ENCODE results near the gene RIPOR2. TPM values are rescaled to one million over a fixed set of nuclear protein-coding genes. Genes with fewer than 3 reads are reported as not detected.
A peak's percentile ranks its signal among the peaks of the same experiment; 100 is the strongest.

Gene RIPOR2
- total and polyA plus RNA-seq, 2 experiments from 2014 or later = 9.5 to 22.5 TPM

DNA sequence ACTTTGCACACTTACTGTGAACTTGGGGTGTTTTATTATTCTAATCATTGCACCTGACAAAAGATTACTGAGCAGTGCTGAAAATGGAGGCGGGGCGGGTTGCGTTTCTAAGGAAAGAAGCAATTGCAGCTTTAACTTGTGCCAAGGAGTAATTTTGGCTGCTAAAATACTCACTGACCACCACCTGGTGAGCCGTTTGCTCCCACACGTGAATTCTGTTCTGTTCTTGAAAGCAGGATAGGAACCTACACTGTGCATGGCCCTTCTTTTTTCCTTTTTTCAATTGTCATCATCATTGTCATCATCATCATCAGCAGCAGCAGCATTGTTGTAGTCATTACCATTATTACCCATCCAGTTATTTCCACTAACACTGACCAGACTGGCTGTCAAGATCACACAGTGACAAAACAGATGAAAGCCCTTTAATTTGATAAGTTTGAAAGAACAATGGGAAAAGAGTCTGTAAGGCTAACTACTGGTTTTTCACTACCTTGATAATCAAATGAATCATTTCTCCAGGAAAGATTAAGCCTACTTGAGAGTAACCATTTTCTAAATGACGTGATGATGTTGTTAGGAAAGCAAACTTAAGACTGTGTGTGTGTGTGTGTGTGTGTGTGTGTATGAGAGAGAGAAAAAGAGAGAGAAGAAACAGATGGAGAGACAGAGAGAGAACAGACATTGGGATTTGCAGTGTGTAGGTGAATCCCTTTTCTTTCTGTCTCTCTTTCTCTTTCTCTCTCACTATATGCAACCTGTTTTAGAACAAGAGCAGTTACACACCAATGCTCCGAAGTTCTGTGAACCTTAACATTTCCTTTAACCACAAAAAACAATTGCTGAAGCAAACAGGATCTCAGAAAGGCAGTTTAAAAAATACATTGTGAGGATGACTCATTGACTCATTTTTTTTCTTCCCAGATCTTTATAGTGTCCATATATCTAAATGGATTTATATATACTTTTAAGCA is 3.8 kb downstream of the RIPOR2 start (continued):
- no peak for TF ChIP-seq NANOG (IDR thresholded peaks at IDR 0.05; ENCODE audit: borderline replicate concordance)
- TF ChIP-seq, protein P1, sequence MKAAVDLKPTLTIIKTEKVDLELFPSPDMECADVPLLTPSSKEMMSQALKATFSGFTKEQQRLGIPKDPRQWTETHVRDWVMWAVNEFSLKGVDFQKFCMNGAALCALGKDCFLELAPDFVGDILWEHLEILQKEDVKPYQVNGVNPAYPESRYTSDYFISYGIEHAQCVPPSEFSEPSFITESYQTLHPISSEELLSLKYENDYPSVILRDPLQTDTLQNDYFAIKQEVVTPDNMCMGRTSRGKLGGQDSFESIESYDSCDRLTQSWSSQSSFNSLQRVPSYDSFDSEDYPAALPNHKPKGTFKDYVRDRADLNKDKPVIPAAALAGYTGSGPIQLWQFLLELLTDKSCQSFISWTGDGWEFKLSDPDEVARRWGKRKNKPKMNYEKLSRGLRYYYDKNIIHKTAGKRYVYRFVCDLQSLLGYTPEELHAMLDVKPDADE (IDR thresholded peaks at IDR 0.05) = no peak
- TF ChIP-seq JUNB (IDR thresholded peaks at IDR 0.05; ENCODE audit: unreplicated experiment) = no peak
- no peak for TF ChIP-seq EZH2 (IDR thresholded peaks at IDR 0.05; ENCODE audit: low read depth, unreplicated experiment)
- TF ChIP-seq CREB1 (CRISPR knock-in tag; IDR thresholded peaks at IDR 0.05; ENCODE audit: low read depth) = no peak
- TF ChIP-seq ZNF114 (CRISPR knock-in tag; IDR thresholded peaks at IDR 0.05) = no peak
- TF ChIP-seq ZNF331 (CRISPR knock-in tag; IDR thresholded peaks at IDR 0.05; ENCODE audit: low read depth) = no peak
- TF ChIP-seq STAT1 (IDR thresholded peaks at IDR 0.05; ENCODE audit: unreplicated experiment) = no peak
- TF ChIP-seq POLR2AphosphoS5 (IDR thresholded peaks at IDR 0.05; ENCODE audit: low read depth) = no peak
- TF ChIP-seq, protein P2, sequence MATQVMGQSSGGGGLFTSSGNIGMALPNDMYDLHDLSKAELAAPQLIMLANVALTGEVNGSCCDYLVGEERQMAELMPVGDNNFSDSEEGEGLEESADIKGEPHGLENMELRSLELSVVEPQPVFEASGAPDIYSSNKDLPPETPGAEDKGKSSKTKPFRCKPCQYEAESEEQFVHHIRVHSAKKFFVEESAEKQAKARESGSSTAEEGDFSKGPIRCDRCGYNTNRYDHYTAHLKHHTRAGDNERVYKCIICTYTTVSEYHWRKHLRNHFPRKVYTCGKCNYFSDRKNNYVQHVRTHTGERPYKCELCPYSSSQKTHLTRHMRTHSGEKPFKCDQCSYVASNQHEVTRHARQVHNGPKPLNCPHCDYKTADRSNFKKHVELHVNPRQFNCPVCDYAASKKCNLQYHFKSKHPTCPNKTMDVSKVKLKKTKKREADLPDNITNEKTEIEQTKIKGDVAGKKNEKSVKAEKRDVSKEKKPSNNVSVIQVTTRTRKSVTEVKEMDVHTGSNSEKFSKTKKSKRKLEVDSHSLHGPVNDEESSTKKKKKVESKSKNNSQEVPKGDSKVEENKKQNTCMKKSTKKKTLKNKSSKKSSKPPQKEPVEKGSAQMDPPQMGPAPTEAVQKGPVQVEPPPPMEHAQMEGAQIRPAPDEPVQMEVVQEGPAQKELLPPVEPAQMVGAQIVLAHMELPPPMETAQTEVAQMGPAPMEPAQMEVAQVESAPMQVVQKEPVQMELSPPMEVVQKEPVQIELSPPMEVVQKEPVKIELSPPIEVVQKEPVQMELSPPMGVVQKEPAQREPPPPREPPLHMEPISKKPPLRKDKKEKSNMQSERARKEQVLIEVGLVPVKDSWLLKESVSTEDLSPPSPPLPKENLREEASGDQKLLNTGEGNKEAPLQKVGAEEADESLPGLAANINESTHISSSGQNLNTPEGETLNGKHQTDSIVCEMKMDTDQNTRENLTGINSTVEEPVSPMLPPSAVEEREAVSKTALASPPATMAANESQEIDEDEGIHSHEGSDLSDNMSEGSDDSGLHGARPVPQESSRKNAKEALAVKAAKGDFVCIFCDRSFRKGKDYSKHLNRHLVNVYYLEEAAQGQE (IDR thresholded peaks at IDR 0.05; ENCODE audit: unreplicated experiment) = no peak

DNA sequence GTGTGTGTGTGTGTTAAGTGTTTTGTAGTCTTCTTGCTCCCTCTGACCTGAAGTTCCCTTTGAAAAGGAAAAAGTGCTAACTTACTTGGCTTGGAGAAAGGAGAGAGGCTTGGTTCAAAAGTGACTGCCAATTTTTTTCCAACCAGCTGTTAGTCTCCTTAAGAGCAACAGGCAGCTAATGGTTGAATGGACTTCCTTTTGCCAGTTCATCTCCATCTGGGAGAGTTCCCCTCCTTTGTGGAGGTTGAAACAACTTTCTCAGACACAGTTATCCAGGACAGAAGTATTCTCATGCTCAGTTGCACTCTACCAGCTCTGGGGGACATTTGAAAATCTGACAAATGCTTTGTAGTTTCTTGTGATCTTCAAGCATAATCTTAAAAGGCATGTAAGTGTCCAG is 4.5 kb downstream of the RIPOR2 start:
- Histone ChIP-seq H3K79me2 (replicated peaks; ENCODE audit: insufficient read depth) (peaks cover 45% of the 10 kb centered on the region), H3K27me3 (ENCODE audit: insufficient read depth) (no peaks in the 10 kb centered on the region), H3K4me1 (ENCODE audit: insufficient read depth) (peaks cover 59% of the 10 kb centered on the region), H4K20me1 (replicated peaks; ENCODE audit: insufficient read depth) (no peaks in the 10 kb centered on the region), H3K9me2 (ENCODE audit: insufficient read depth) (0 out of 2 replicates have a peak, but pooled peaks cover 6% of the 10 kb centered on the region), H3K27ac (ENCODE audit: low read depth) (peak overlapping the region; percentile 18; the same call in 1 of the 2 replicates), H3K36me3 (ENCODE audit: insufficient read depth) (no peaks in the 10 kb centered on the region), H2AFZ (no peak overlapping the region), H3K4me3 (no peak overlapping the region; the same call in 1 of the 2 replicates), H3F3A (replicated peaks; ENCODE audit: low read depth) (no peaks in the 10 kb centered on the region), H3K4me2 (peak overlapping the region; percentile 42)
- Mint-ChIP-seq H3K36me3 (ENCODE audit: low read depth) (peaks cover 5% of the 10 kb centered on the region), H3K9me3 (peaks cover 4% of the 10 kb centered on the region; the same call in 2 of the 3 replicates), H3K4me3 (no peak overlapping the region; the same call in 2 of the 3 replicates), H3K4me1 (peaks cover 69% of the 10 kb centered on the region), H3K27me3 (ENCODE audit: insufficient read depth, low read depth, poor library complexity) (no peaks in the 10 kb centered on the region), H3K27ac (peak overlapping the region; percentile 40)
- ATAC-seq (no peak), DNase-seq (ENCODE audit: low spot score) (no peak)
- TF ChIP-seq CREB1 (CRISPR knock-in tag; IDR thresholded peaks at IDR 0.05; ENCODE audit: low read depth) (no peak), POLR2AphosphoS5 (IDR thresholded peaks at IDR 0.05; ENCODE audit: low read depth) (no peak), JUNB (IDR thresholded peaks at IDR 0.05; ENCODE audit: unreplicated experiment) (no peak), STAT1 (IDR thresholded peaks at IDR 0.05; ENCODE audit: unreplicated experiment) (no peak)
- TF ChIP-seq, protein P3, sequence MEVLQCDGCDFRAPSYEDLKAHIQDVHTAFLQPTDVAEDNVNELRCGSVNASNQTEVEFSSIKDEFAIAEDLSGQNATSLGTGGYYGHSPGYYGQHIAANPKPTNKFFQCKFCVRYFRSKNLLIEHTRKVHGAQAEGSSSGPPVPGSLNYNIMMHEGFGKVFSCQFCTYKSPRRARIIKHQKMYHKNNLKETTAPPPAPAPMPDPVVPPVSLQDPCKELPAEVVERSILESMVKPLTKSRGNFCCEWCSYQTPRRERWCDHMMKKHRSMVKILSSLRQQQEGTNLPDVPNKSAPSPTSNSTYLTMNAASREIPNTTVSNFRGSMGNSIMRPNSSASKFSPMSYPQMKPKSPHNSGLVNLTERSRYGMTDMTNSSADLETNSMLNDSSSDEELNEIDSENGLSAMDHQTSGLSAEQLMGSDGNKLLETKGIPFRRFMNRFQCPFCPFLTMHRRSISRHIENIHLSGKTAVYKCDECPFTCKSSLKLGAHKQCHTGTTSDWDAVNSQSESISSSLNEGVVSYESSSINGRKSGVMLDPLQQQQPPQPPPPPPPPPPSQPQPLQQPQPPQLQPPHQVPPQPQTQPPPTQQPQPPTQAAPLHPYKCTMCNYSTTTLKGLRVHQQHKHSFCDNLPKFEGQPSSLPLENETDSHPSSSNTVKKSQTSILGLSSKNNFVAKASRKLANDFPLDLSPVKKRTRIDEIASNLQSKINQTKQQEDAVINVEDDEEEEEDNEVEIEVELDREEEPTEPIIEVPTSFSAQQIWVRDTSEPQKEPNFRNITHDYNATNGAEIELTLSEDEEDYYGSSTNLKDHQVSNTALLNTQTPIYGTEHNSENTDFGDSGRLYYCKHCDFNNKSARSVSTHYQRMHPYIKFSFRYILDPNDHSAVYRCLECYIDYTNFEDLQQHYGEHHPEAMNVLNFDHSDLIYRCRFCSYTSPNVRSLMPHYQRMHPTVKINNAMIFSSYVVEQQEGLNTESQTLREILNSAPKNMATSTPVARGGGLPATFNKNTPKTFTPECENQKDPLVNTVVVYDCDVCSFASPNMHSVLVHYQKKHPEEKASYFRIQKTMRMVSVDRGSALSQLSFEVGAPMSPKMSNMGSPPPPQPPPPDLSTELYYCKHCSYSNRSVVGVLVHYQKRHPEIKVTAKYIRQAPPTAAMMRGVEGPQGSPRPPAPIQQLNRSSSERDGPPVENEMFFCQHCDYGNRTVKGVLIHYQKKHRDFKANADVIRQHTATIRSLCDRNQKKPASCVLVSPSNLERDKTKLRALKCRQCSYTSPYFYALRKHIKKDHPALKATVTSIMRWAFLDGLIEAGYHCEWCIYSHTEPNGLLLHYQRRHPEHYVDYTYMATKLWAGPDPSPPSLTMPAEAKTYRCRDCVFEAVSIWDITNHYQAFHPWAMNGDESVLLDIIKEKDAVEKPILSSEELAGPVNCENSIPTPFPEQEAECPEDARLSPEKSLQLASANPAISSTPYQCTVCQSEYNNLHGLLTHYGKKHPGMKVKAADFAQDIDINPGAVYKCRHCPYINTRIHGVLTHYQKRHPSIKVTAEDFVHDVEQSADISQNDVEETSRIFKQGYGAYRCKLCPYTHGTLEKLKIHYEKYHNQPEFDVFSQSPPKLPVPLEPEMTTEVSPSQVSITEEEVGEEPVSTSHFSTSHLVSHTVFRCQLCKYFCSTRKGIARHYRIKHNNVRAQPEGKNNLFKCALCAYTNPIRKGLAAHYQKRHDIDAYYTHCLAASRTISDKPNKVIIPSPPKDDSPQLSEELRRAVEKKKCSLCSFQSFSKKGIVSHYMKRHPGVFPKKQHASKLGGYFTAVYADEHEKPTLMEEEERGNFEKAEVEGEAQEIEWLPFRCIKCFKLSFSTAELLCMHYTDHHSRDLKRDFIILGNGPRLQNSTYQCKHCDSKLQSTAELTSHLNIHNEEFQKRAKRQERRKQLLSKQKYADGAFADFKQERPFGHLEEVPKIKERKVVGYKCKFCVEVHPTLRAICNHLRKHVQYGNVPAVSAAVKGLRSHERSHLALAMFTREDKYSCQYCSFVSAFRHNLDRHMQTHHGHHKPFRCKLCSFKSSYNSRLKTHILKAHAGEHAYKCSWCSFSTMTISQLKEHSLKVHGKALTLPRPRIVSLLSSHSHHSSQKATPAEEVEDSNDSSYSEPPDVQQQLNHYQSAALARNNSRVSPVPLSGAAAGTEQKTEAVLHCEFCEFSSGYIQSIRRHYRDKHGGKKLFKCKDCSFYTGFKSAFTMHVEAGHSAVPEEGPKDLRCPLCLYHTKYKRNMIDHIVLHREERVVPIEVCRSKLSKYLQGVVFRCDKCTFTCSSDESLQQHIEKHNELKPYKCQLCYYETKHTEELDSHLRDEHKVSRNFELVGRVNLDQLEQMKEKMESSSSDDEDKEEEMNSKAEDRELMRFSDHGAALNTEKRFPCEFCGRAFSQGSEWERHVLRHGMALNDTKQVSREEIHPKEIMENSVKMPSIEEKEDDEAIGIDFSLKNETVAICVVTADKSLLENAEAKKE (CRISPR knock-in tag; IDR thresholded peaks at IDR 0.05) = no peak
- TF ChIP-seq, protein P1 (IDR thresholded peaks at IDR 0.05) = no peak

Data from GM23338 (cell line).